ENCODE results near the gene ADM2. TPM values are rescaled to one million over a fixed set of nuclear protein-coding genes. Genes with fewer than 3 reads are reported as not detected.
A peak's percentile ranks its signal among the peaks of the same experiment; 100 is the strongest.

Gene ADM2
- total RNA-seq, 1 experiment from 2014 or later, result 11.9 TPM

GRCh38 chr22:50481045-50481439 is 301 bp upstream of the ADM2 start:
- Histone ChIP-seq H2BK120ac (ENCODE audit: low read depth, low read length, poor library complexity, severe bottlenecking) (no peak overlapping the region), H4K91ac (ENCODE audit: insufficient read length, low read depth, low read length) (no peak overlapping the region), H4K20me1 (ENCODE audit: control insufficient read depth, insufficient read depth, insufficient read length) (no peaks in the 10 kb centered on the region), H3K56ac (ENCODE audit: insufficient read length, low read depth, low read length) (no peak overlapping the region), H3K4me1 (ENCODE audit: insufficient read depth, low read length) (no peaks in the 10 kb centered on the region), H3K4ac (ENCODE audit: low read depth, low read length) (no peak overlapping the region), H4K5ac (ENCODE audit: insufficient read length, low read depth, low read length) (no peak overlapping the region), H3K9ac (ENCODE audit: extremely low read depth, insufficient read length, low read length) (no peak overlapping the region), H3T11ph (ENCODE audit: low read length) (no peak overlapping the region), H2BK20ac (ENCODE audit: low read depth, low read length, poor library complexity, severe bottlenecking) (no peak overlapping the region), H2AK5ac (ENCODE audit: insufficient read length, low read length) (no peak overlapping the region), H3K4me2 (ENCODE audit: insufficient read depth, insufficient read length, low read length) (no peak overlapping the region), H2BK15ac (ENCODE audit: low read depth, low read length) (no peak overlapping the region; the same call in 1 of the 2 replicates), H3K79me2 (ENCODE audit: insufficient read depth, low read length) (no peaks in the 10 kb centered on the region), H3K27ac (ENCODE audit: insufficient read length, low read depth, low read length) (no peak overlapping the region), H3K27me3 (ENCODE audit: insufficient read depth, low read length) (peaks cover 9% of the 10 kb centered on the region; the same call in 1 of the 2 replicates), H3K23me2 (ENCODE audit: insufficient read length, low read depth, low read length, poor library complexity, severe bottlenecking) (peaks cover 7% of the 10 kb centered on the region), H3K9me3 (ENCODE audit: control insufficient read depth, low read depth, low read length) (no peaks in the 10 kb centered on the region), H4K8ac (replicated peaks; ENCODE audit: insufficient read length, low read depth, low read length) (no peak overlapping the region), H3K23ac (ENCODE audit: insufficient read length, low read depth, low read length) (no peak overlapping the region), H2BK5ac (ENCODE audit: insufficient read length, low read length) (no peak overlapping the region), H2AFZ (ENCODE audit: low read length) (no peak overlapping the region), H3K14ac (ENCODE audit: insufficient read depth, low read length) (peak overlapping the region; percentile 73), H3K18ac (ENCODE audit: insufficient read length, low read depth, low read length) (peak overlapping the region; percentile 46), H3K79me1 (ENCODE audit: insufficient read depth, low read depth, low read length, poor library complexity, severe bottlenecking) (no peaks in the 10 kb centered on the region), H2BK12ac (ENCODE audit: insufficient read length, low read depth, low read length) (no peak overlapping the region)
- Mint-ChIP-seq H3K9me3 (no peaks in the 10 kb centered on the region), H3K4me1 (peaks cover 10 to 11% of the 10 kb centered on the region in 2 experiments), H3K27ac (no peak overlapping the region), H3K36me3 (ENCODE audit: insufficient read depth in 1 of 3, low read depth in 3 of 3) (peaks cover 0 to 2% (median 0%) of the 10 kb centered on the region in 3 experiments; a peak in 1 of 7 replicates), H3K4me3 (peak overlapping the region; percentile 72 to 81), H3K27me3 (ENCODE audit: low read depth) (peaks cover 36% of the 10 kb centered on the region)
- no peak for DNase-seq
- TF ChIP-seq CTCF (conservative IDR thresholded peaks at IDR 0.05), result no peak
- WGBS (ENCODE audit: extremely low coverage, insufficient read length, low lambda C conversion rate), result no CpG with 5 or more reads among the region's 45 CpGs
